EH (cell line): Measurements from ENCODE around the gene CD47.

Source experiments
- DNase-seq: peaks from one replicate; pipeline ENCODE4 v3.0.0-alpha.2; 2015; ENCODE audit warnings: low read depth

CD47 gene

GRCh38 chr3:108090701-108091497 is at the start of gene CD47:
CD47 (minus strand) TSS chr3:108091031; CDS start chr3:108090908, 123 bp downstream.
- DNase-seq: peak; percentile 89

GRCh38 chr3:108137460-108137814 is 46.6 kb upstream of the CD47 start:
- no peak for DNase-seq

GRCh38 chr3:108136561-108137459 is 46.0 kb upstream of the CD47 start:
- DNase-seq: no peak

- no peak for DNase-seq
These were observed 43.7 kb upstream of the CD47 start for GRCh38 chr3:108134555-108134880.

- no peak for DNase-seq
These were observed 43.2 kb upstream of the CD47 start for GRCh38 chr3:108133858-108134554.

GRCh38 chr3:108133048-108133369 is 42.2 kb upstream of the CD47 start:
- DNase-seq: no peak

GRCh38 chr3:108131475-108132134 is 40.8 kb upstream of the CD47 start:
- no peak for DNase-seq

GRCh38 chr3:108130701-108131474 is 40.1 kb upstream of the CD47 start:
- DNase-seq: peak; percentile 90

- DNase-seq: no peak
These were observed 39.4 kb upstream of the CD47 start for GRCh38 chr3:108130236-108130635.

GRCh38 chr3:108127301-108127988 is 36.6 kb upstream of the CD47 start:
- no peak for DNase-seq

- no peak for DNase-seq
These were observed 35.5 kb upstream of the CD47 start for GRCh38 chr3:108126348-108126747.

- DNase-seq: no peak
These were observed 34.8 kb upstream of the CD47 start for GRCh38 chr3:108125550-108126071.

- DNase-seq: no peak
These were observed 34.3 kb upstream of the CD47 start for GRCh38 chr3:108125153-108125543.

GRCh38 chr3:108124337-108125152 is 33.7 kb upstream of the CD47 start:
- no peak for DNase-seq

GRCh38 chr3:108123326-108123725 is 32.5 kb upstream of the CD47 start:
- no peak for DNase-seq

- DNase-seq: no peak
These were observed 31.4 kb upstream of the CD47 start for GRCh38 chr3:108122276-108122675.

GRCh38 chr3:108119398-108120104 is 28.7 kb upstream of the CD47 start:
- DNase-seq: no peak

- DNase-seq: no peak
These were observed 27.4 kb upstream of the CD47 start for GRCh38 chr3:108118038-108118768.
